Measurements from ENCODE around the gene HS6ST3. TPM values are rescaled to one million over a fixed set of nuclear protein-coding genes. Genes with fewer than 3 reads are reported as not detected.

HS6ST3 gene
- total RNA-seq, 1 experiment from 2014 or later, result 1.2 TPM

DNA sequence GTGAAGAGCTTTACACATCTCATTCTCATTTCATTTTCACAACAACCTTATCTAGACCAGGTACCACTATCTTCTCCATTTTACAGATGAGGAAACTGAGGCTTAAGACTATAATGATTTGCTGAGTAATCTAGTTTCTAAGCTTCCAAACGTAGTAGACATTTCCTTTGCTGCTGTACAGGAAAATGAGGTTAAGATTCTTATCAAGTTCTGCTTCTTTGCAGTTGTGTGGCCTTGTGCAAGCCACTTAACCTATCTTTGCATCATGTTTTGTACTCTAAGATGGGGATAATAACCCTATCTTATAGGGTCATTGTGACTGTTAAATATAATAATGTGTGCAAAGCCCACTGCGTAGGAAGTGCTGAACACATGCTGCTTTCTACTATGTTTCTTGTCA, 307.9 kb downstream of the HS6ST3 start:
- Mint-ChIP-seq H3K4me3 (no peak overlapping the region), H3K36me3 (no peaks in the 10 kb centered on the region), H3K27ac (no peak overlapping the region), H3K4me1 (peaks cover 7% of the 10 kb centered on the region), H3K27me3 (ENCODE audit: low read depth) (no peaks in the 10 kb centered on the region), H3K9me3 (no peaks in the 10 kb centered on the region)
- ATAC-seq (no peak), DNase-seq (ENCODE audit: low spot score) (no peak)
- TF ChIP-seq PRRX2 (CRISPR knock-in tag; IDR thresholded peaks at IDR 0.05) (no peak), MXD4 (CRISPR knock-in tag; IDR thresholded peaks at IDR 0.05; ENCODE audit: borderline replicate concordance) (no peak), GTF2I (CRISPR knock-in tag; conservative IDR thresholded peaks at IDR 0.05) (no peak), ZNF232 (CRISPR knock-in tag; IDR thresholded peaks at IDR 0.05) (no peak), ZNF219 (CRISPR knock-in tag; IDR thresholded peaks at IDR 0.05; ENCODE audit: borderline replicate concordance) (no peak), NFATC4 (CRISPR knock-in tag; IDR thresholded peaks at IDR 0.05) (no peak), NR1H2 (CRISPR knock-in tag; IDR thresholded peaks at IDR 0.05) (no peak)
- TF ChIP-seq, protein P1, sequence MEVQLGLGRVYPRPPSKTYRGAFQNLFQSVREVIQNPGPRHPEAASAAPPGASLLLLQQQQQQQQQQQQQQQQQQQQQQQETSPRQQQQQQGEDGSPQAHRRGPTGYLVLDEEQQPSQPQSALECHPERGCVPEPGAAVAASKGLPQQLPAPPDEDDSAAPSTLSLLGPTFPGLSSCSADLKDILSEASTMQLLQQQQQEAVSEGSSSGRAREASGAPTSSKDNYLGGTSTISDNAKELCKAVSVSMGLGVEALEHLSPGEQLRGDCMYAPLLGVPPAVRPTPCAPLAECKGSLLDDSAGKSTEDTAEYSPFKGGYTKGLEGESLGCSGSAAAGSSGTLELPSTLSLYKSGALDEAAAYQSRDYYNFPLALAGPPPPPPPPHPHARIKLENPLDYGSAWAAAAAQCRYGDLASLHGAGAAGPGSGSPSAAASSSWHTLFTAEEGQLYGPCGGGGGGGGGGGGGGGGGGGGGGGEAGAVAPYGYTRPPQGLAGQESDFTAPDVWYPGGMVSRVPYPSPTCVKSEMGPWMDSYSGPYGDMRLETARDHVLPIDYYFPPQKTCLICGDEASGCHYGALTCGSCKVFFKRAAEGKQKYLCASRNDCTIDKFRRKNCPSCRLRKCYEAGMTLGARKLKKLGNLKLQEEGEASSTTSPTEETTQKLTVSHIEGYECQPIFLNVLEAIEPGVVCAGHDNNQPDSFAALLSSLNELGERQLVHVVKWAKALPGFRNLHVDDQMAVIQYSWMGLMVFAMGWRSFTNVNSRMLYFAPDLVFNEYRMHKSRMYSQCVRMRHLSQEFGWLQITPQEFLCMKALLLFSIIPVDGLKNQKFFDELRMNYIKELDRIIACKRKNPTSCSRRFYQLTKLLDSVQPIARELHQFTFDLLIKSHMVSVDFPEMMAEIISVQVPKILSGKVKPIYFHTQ (CRISPR knock-in tag; IDR thresholded peaks at IDR 0.05), result no peak
- TF ChIP-seq, protein P2, sequence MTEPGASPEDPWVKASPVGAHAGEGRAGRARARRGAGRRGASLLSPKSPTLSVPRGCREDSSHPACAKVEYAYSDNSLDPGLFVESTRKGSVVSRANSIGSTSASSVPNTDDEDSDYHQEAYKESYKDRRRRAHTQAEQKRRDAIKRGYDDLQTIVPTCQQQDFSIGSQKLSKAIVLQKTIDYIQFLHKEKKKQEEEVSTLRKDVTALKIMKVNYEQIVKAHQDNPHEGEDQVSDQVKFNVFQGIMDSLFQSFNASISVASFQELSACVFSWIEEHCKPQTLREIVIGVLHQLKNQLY (CRISPR knock-in tag; IDR thresholded peaks at IDR 0.05), result no peak
- TF ChIP-seq, protein P3, sequence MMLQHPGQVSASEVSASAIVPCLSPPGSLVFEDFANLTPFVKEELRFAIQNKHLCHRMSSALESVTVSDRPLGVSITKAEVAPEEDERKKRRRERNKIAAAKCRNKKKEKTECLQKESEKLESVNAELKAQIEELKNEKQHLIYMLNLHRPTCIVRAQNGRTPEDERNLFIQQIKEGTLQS (CRISPR knock-in tag; conservative IDR thresholded peaks at IDR 0.05), result no peak
- TF ChIP-seq, protein P4, sequence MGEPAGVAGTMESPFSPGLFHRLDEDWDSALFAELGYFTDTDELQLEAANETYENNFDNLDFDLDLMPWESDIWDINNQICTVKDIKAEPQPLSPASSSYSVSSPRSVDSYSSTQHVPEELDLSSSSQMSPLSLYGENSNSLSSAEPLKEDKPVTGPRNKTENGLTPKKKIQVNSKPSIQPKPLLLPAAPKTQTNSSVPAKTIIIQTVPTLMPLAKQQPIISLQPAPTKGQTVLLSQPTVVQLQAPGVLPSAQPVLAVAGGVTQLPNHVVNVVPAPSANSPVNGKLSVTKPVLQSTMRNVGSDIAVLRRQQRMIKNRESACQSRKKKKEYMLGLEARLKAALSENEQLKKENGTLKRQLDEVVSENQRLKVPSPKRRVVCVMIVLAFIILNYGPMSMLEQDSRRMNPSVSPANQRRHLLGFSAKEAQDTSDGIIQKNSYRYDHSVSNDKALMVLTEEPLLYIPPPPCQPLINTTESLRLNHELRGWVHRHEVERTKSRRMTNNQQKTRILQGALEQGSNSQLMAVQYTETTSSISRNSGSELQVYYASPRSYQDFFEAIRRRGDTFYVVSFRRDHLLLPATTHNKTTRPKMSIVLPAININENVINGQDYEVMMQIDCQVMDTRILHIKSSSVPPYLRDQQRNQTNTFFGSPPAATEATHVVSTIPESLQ (CRISPR knock-in tag; IDR thresholded peaks at IDR 0.05), result no peak
- ChIA-PET POLR2A (no interaction called here), CTCF (no interaction called here)

DNA sequence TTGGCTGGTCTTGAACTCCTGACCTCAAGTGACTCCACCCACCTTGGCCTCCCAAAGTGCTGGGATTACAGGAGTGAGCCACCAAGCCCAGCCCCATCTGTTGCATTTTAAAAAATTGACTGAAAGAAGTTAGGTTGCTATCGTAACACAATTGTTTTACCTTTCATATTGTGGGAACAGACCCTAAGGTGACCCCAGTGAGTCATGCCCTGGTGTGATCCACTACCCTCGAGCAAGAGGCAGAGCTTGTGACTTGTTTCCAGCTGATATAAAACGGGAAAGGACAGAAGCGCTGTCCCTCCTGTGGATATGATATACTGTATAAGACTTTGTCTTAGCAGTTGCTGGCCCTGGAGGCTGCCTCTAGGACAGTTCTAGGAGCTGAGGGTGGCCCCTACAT, 308.6 kb downstream of the HS6ST3 start:
- ChIA-PET CTCF (no interaction called here), POLR2A (no interaction called here)
- Mint-ChIP-seq H3K4me1 (peaks cover 10% of the 10 kb centered on the region), H3K36me3 (no peaks in the 10 kb centered on the region), H3K27ac (no peak overlapping the region), H3K4me3 (no peak overlapping the region), H3K27me3 (ENCODE audit: low read depth) (no peaks in the 10 kb centered on the region), H3K9me3 (no peaks in the 10 kb centered on the region)
- TF ChIP-seq, protein P5, sequence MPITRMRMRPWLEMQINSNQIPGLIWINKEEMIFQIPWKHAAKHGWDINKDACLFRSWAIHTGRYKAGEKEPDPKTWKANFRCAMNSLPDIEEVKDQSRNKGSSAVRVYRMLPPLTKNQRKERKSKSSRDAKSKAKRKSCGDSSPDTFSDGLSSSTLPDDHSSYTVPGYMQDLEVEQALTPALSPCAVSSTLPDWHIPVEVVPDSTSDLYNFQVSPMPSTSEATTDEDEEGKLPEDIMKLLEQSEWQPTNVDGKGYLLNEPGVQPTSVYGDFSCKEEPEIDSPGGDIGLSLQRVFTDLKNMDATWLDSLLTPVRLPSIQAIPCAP (CRISPR knock-in tag; IDR thresholded peaks at IDR 0.05), result no peak
- TF ChIP-seq, protein P6, sequence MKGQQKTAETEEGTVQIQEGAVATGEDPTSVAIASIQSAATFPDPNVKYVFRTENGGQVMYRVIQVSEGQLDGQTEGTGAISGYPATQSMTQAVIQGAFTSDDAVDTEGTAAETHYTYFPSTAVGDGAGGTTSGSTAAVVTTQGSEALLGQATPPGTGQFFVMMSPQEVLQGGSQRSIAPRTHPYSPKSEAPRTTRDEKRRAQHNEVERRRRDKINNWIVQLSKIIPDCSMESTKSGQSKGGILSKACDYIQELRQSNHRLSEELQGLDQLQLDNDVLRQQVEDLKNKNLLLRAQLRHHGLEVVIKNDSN (CRISPR knock-in tag; IDR thresholded peaks at IDR 0.05), result no peak
- TF ChIP-seq OVOL2 (CRISPR knock-in tag; IDR thresholded peaks at IDR 0.05; ENCODE audit: borderline replicate concordance) (no peak), TEAD1 (CRISPR knock-in tag; IDR thresholded peaks at IDR 0.05) (no peak), FOXK1 (CRISPR knock-in tag; IDR thresholded peaks at IDR 0.05) (no peak)
- TF ChIP-seq, protein P7, sequence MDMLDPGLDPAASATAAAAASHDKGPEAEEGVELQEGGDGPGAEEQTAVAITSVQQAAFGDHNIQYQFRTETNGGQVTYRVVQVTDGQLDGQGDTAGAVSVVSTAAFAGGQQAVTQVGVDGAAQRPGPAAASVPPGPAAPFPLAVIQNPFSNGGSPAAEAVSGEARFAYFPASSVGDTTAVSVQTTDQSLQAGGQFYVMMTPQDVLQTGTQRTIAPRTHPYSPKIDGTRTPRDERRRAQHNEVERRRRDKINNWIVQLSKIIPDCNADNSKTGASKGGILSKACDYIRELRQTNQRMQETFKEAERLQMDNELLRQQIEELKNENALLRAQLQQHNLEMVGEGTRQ (CRISPR knock-in tag; IDR thresholded peaks at IDR 0.05), result no peak
- TF ChIP-seq, protein P4 (CRISPR knock-in tag; IDR thresholded peaks at IDR 0.05), result no peak
- TF ChIP-seq, protein P8, sequence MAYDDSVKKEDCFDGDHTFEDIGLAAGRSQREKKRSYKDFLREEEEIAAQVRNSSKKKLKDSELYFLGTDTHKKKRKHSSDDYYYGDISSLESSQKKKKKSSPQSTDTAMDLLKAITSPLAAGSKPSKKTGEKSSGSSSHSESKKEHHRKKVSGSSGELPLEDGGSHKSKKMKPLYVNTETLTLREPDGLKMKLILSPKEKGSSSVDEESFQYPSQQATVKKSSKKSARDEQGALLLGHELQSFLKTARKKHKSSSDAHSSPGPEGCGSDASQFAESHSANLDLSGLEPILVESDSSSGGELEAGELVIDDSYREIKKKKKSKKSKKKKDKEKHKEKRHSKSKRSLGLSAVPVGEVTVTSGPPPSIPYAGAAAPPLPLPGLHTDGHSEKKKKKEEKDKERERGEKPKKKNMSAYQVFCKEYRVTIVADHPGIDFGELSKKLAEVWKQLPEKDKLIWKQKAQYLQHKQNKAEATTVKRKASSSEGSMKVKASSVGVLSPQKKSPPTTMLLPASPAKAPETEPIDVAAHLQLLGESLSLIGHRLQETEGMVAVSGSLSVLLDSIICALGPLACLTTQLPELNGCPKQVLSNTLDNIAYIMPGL (CRISPR knock-in tag; IDR thresholded peaks at IDR 0.05), result no peak
- no peak for DNase-seq (ENCODE audit: low spot score)
- ATAC-seq, result no peak

Measured in WTC11 (cell line).